Stimulated activated CD4-positive, alpha-beta T cell treated with anti-CD3 and anti-CD28 coated beads, TNF-alpha, amount 100 ng/mL, for 24 hours (primary cell): ENCODE measurements around the gene RASGRF2.

Source experiments
- DNase-seq, 3 experiments: peaks; one replicate each; pipeline ENCODE4 v3.0.0-alpha.2; 2020; ENCODE audit warnings: low read depth in 3 of 3

Gene RASGRF2, protein sequence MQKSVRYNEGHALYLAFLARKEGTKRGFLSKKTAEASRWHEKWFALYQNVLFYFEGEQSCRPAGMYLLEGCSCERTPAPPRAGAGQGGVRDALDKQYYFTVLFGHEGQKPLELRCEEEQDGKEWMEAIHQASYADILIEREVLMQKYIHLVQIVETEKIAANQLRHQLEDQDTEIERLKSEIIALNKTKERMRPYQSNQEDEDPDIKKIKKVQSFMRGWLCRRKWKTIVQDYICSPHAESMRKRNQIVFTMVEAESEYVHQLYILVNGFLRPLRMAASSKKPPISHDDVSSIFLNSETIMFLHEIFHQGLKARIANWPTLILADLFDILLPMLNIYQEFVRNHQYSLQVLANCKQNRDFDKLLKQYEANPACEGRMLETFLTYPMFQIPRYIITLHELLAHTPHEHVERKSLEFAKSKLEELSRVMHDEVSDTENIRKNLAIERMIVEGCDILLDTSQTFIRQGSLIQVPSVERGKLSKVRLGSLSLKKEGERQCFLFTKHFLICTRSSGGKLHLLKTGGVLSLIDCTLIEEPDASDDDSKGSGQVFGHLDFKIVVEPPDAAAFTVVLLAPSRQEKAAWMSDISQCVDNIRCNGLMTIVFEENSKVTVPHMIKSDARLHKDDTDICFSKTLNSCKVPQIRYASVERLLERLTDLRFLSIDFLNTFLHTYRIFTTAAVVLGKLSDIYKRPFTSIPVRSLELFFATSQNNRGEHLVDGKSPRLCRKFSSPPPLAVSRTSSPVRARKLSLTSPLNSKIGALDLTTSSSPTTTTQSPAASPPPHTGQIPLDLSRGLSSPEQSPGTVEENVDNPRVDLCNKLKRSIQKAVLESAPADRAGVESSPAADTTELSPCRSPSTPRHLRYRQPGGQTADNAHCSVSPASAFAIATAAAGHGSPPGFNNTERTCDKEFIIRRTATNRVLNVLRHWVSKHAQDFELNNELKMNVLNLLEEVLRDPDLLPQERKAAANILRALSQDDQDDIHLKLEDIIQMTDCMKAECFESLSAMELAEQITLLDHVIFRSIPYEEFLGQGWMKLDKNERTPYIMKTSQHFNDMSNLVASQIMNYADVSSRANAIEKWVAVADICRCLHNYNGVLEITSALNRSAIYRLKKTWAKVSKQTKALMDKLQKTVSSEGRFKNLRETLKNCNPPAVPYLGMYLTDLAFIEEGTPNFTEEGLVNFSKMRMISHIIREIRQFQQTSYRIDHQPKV (N-terminal part only)

DNA sequence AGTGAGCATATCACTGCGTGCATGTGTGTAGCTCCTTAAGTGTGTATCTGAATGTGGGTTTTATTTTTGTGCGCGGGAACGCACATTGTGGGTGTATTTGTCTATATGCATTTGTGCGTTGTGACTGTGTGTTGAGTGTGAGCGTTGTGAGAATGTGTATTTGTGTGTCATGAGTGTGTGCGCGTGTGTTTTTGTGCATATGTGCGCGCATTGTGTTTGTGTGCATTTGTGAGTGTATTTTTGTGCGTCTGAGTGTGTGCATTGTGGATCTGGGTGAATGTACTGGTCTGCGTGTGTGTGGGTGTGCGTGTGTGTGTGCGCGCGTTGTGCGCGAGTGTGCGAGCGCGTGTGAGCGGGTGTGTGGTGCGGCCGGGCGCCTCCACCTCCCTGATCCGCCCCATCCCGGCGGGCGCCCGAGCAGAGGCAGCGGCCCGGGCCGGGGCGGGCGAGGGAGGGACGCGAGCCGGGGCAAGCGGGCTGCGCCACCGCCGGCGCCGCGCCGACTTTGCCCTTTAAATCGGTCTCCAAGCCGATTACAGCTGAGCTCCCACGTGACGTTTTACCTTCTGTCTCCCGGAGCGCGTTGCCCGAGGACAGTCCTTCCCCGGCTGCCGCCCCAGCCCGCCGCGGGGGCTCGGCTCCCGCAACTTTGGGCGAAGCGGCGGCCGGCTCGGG, at the start of gene RASGRF2:
Gene RASGRF2, plus strand, starts transcription at position 596 of the 675 bp plus-strand sequence. CDS start 376 bp downstream, outside the sequence.
- DNase-seq, result peak; percentile 13 to 47 (median 27)

DNA sequence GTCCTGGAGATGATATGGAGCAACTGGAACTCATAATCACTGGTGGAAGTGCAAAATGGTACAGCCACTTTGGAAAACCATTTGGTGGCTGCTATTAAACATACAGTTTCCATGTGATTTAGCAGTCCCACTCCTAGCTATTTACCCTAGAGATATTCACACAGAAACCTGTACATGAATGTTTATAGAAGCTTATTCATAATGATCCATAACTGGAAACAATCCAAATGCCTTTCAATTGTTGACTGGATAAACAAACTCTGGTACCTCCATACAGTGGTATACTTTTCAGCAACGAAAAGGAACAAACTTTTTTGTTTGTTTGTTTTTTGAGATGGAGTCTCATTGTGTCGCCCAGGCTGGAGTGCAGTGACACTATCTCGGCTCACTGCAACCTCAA, 47.7 kb upstream of the RASGRF2 start:
- DNase-seq, result no peak

DNA sequence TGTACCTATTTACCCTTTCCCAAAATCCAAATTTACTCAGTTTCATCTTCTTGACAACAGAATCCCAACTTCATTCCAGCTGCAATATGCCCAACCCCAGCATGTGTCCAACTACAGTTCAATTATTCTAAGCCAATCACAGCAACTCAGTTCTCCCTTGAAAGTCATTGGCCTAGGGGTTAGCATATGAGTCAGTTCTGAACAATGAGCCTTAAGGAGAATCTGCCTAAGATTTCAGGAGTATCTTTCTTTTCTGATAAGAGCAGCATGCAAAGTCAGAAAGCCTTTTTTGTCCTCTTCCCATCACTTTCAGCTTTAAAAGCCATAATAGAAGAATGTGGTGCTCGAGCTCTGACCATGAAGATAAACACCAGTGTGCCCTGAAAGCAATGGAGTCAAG, 44.4 kb upstream of the RASGRF2 start:
- DNase-seq, result no peak

DNA sequence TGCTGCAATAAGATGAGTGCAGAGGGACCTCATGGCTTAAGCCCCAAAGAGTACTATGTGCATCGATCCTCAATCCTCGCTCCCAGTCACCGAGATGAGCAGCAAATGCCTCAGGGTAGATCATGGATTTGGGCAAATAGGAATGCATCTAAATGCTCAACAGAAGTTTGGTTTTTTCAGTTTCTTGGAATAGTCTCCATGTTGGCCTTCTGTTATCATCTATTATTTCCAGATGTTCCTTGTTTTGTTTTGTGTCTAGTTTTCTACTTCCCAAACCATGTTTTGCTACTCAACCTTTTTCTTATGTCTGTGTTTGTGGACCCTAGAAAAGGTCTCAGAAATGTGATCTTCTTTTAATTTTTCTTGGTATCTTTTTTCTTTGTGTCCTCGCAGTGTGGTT, 43.5 kb upstream of the RASGRF2 start:
- DNase-seq, result no peak

DNA sequence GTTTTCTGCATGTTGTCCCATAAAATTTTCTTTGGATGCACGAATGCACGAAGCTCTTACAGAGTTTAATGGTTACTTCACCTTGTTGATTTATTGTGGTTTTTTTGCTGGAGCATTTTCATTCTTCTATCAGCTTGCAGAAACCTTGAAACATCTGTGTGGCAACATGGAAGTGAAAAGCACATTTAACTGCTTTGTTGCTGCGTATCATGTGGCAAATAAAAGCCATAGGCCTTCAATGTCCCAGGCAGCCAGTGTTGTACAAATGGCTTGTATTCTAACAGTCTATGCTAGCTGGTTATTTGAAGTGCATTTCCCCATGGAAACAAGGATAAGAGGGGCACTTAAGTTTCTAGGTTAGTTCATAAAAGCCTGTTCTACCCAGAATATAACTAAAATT, 42.5 kb upstream of the RASGRF2 start:
- no peak for DNase-seq

DNA sequence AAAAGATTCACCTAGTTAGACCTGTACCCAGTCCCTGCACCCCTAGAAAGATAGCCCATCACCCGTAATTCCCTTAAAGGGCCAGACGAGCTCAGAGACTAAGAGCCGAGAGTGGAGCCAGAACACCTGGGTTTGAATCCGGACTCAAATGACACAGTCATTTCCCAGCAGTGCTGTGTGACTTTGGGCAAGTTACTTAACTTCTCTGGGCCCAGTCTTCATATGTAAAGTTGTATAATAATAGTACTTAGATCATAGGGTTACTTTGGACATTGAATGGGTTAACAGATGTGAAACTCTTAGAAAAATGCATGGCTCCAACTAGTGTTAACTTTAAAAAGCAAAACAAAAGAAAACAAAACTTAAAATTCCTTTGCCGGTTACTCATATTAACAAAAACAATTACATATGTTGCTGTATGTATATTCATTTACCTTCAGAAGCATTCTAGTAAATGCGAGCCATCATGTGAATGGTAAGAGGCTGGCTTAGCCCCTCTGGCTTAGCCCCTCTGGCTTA, 40.4 kb upstream of the RASGRF2 start:
- DNase-seq, result no peak

DNA sequence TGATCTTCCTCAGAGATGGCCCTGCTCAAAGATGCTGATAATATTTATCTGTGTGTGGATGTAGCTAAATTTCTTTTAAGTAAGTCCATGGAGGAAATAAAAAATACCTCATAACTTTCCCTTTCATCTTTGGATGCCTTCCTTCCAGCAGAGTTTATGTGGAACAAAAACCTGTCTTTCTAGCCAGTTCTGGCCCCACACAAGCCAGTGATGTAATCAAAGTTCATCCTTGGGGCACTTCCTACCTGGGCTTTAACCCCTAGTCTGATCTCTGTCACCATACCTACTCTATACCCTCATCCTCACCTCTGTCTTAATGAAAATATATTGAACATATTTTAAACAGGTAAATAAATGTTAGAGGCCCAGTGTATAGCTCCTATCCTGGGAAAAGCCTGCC, 39.8 kb upstream of the RASGRF2 start:
- no peak for DNase-seq

DNA sequence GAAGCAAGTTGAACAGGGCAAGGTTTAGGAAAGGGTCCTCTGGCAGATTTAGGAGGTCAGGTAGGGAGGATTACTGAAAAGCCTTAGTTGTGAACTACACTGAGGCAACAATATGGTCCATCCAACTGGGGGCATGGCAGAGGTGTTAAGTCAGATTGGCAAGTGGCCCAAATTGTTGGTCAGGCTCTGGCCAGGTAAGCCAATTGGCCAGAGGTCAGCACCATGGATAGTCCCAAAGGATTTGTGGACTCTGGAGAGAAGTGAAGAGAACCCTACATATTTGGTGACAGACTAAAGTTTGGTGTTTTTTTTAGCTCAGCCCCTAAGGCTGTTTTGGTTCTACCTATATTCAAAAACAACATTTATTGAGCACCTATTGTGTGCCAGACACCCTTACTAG, 39.1 kb upstream of the RASGRF2 start:
- no peak for DNase-seq

DNA sequence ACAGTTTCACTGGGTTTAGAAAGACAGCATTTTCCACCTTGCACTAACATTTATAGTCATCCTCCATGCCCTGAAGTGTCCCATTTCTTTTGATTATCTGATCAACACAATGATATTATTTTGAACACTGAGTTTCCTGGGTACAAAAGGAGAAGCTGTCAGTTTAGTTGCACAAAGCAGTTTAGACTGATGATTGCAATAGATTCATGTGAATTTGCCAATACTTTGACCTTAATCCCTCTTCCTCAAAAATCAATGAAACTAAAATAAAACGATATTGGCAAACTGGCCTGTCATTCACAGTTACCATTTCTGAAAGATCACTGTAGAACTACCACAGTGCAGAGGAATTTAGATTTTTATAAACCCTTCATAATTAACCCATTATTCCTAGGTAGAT, 34.2 kb upstream of the RASGRF2 start:
- DNase-seq, result no peak

DNA sequence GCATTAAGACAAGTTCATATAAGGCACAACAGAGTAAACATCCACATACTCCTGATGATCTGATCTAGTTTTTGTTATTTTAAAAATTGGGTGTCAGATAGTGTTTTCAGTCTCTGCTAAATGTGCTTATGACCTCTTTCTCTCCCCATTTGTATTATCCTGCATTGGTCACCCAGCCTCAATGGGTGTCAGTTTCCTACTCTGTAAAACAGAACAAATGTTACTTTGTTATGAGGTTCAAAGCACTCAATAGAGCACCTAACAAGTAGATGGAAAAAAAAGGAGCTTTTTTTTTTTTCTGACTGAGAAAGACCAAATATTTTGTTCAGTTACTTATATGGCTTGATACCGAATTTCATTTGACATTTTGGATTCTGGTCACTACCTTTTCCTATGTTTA, 33.6 kb upstream of the RASGRF2 start:
- no peak for DNase-seq

DNA sequence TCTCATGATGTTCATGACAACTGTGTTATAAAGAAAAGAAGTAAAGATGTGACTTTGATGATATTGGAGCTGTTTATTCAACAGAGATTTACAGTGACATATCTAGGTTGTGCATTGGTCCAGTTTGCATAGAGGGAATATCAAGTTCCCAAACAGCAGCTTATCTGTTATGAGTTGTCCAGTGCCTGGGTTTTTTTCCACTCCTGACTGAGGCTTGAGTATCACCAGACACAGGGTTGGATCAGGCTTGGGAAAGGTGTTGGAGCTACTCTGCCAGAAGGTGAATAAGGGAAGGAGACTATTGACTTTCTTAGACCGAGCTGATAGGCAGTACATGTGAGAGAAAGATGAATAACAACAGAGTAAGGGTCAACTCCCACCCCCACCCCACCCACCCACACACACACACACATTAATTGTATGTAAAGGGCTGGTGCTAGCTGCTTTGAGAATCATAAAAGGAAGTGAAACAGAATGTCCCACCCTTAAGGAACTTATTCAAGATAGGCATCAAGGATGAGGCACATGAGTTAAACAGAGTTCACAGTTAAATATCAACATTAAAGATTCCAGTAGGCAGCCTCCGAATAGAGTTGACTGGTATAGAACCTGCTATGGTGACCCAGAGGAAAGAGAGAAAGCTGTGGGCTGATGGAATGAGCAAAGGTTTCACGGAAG, 33.0 kb upstream of the RASGRF2 start:
- DNase-seq, result no peak

DNA sequence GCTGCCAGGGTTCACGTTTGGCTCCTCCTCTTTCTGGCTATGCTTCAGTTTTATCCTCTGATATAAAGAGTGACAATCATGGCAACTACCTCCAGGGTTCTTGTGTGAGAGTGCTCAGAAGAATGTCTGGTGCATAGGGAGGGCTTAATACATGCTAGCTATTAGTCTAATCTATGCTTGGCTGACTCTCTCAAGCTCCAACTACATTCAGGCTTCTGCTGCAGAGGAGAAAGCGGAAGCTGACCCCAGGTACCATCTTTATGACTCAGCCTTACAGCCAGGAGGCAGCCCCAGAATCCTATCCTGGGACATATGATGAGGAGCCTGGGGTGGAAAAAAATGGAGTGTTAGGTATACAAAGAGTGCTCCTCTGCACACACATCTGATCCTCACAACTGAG, 32.1 kb upstream of the RASGRF2 start:
- no peak for DNase-seq

DNA sequence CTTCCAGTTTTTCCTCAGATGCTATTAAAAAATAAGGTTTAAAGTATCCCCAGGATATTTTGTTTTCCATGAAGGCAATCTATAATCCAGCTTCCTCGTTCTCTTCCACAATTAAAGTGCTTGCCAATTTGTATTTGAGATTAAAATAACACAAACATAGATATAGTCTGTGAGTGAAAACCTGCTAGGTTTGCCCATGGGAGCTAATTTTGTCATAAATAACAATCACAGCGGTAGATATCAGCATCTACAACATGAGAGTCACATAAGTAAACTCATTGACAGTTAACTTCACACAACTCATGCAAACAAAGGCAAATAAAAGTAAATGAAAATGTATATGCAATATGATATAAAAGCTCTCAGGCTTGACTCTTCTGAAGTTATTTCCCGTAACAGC, 29.2 kb upstream of the RASGRF2 start:
- DNase-seq, result no peak

DNA sequence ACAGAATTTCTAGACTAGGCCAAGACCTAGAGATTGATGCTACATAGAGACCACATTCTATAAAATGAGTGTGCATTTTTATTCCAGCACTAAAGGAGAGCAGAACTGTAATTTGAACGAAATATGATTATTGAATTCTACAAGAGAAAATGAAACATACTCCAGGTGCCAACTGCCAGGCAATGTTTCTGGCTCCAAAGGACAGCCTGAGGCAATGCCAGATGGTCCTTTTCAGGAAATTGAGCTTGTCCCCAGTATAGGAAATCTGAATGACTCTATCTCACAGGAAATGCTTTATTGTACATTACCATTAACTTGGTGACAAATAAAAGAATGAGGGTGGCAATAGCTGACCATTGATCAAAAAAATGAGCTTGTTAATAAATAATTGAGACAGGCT, 28.8 kb upstream of the RASGRF2 start:
- no peak for DNase-seq

DNA sequence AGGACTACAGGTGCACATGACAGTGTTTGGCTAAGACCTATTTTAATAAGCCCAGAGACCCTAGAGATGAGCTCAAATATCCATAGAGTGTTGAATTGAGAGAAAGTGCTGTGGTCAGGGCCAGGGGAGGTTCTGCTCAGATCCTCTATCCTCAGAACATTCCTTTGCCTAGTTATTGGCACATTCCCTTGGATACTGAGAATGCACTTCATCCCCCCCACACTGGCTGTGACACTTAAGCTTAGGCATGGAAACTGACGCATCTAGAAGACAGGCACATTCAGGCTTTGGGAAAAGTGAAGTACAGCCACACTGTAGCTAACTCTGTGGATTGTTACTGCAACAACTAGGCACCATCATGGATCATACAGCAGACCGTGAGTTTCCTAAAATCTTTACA, 27.1 kb upstream of the RASGRF2 start:
- no peak for DNase-seq

DNA sequence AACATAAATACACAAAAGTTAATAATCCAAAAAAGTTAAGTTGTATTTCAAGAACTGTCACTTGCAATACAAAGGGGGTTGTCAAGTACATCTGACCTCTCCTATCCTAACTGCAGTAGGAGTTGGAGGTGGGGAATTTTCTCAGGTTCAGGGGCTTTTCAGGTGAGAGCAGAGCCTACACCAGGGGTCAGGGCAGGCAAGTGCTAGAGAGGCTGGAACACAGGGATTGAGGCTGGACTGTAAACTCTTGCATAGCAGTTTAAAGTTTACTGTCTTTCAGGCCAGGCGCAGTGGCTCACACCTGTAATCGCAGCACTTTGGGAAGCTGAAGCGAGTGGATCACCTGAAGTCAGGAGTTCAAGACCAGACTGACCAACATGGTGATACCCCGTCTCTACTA, 25.4 kb upstream of the RASGRF2 start:
- no peak for DNase-seq

DNA sequence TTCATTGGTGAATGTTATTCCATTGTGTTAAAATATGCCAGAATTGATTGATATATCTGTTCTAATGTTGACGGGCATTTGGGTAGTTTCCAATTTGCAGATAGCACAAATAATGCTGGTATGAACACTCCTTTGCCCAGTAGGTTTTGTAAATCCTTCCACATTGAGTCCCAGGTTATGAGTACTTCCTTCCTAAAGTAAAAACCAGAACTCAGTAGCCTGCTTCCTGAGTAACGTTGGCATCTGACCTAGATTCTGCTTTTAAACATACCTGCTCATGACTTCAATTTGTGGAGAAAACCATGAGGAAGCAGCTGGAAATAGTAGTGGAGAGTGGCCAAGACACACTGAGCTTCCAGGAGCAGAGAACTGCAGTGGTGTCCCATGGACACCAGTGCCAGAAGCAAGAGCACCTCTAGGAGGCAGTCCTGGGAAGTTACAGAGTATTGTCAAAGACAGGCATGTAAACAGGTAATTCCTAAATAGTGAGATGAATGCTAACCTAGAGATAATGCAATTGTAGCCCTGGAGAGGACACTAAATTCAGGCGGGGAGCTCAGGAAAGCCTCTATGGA, 24.3 kb upstream of the RASGRF2 start:
- DNase-seq, result no peak

DNA sequence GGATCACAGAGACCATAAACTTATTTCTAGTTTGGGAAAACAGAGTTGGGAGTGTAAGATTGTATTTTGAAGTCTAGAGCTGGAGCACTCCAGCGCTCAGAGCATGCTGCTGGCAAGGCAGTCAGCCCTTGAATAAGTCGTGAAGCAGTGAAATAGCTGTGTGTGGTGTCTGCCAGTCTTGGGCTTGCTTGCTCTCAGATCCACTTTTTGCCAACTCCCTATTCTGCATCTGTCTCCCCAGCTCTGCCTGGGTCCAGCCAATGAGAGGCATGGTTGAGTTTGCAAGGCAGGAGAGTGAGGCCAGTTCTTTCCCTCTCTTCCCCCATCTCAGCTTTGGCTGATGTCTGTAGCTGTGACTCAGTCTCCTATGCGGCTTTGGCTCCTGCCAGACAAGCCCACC, 23.3 kb upstream of the RASGRF2 start:
- DNase-seq, result no peak

DNA sequence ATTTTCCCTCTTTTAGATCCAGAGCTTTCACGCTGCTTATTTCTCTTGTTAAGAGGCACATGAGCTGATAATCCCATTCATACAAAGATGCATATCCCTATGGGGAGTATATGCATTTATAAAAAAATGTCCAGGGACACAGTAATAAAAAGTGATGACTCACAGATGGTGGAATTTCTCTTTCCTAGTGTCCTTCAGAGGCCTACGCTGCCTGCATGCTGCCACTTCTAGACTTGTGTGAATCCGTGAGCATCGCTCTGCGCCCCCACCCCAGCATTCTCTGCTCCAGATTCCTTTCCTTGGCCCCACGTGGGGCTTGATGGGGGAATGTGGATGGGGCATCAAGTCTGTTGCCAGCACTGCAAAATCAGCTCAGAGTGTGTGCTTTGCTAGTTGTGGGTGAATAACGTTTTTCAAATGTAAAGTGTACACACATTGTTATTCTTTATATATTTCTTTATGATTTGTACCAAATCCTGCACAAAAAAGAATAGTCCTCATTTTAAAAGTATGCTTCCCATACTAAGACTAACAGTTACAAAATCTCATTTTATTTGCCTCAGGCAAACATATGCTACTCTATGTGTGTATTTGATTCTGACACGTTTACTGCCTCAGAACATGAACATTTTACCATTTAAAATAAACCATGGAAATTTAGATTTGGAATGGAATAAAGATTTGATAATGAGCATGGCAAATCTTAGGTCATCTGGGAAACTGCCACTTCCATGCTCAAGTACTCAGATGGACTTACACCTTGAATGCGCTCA, 22.4 kb upstream of the RASGRF2 start:
- DNase-seq, result no peak

DNA sequence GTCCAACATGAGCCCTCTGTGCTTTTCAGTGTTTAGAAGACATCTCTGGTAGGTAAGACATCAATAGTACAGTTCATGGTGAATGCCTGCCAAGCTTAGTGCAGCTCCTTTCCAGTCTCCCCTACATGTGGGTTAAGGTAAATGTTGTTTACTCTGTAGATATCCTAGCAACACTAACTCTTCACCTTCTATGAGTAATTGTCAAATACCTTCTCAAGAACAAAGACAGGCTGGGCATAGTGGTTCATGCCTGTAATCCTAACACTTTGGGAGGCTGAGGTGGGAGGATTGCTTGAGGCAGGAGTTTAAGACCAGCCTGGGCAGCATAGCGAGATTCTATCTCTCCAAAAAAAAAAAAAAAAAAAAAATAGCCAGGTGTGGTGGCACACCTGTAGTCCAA, 18.7 kb upstream of the RASGRF2 start:
- no peak for DNase-seq
